Lung (tissue), 12 donors: ENCODE results near the gene GOT1. TPM values are rescaled to one million over a fixed set of nuclear protein-coding genes. Genes with fewer than 3 reads are reported as not detected.

Experiments
- ATAC-seq: fragments of 200-7000 bp; cut with Tn5 transposase; one replicate; pipeline ENCODE4 v1.9.1; 2020; ENCODE audit warnings: moderate number of reproducible peaks; ENCODE audit not compliant: insufficient read depth, low FRiP score
- DNase-seq, 3 donors: peaks; one replicate each; pipeline ENCODE4 v3.0.0-alpha.2; 2013 to 2017
- H3K27ac ChIP-seq, 2 donors: one replicate each; pipeline ENCODE4 v1.5.1; 2013; ENCODE audit warnings: mild to moderate bottlenecking in 2 of 2, moderate library complexity in 2 of 2, control low read depth in 1 of 2, inconsistent platforms in 1 of 2, low read depth in 1 of 2, low read length in 1 of 2
- H3K27me3 ChIP-seq, 3 donors: one replicate each; pipeline ENCODE4 v1.5.1; 2013; ENCODE audit warnings: low read length in 2 of 3; ENCODE audit not compliant: control insufficient read depth in 3 of 3, insufficient read depth in 3 of 3
- H3K36me3 ChIP-seq, 4 donors: one replicate each; pipeline ENCODE4 v1.5.1; 2013; ENCODE audit warnings: low read length in 4 of 4, mild to moderate bottlenecking in 1 of 4, moderate library complexity in 1 of 4; ENCODE audit not compliant: control insufficient read depth in 4 of 4, insufficient read depth in 4 of 4
- H3K4me1 ChIP-seq, 5 donors: one replicate each; pipeline ENCODE4 v1.5.1; 2013; ENCODE audit warnings: low read length in 5 of 5, mild to moderate bottlenecking in 2 of 5, moderate library complexity in 1 of 5; ENCODE audit not compliant: control insufficient read depth in 5 of 5, insufficient read depth in 5 of 5
- H3K4me3 ChIP-seq: one replicate; pipeline ENCODE4 v1.5.1; 2013; ENCODE audit warnings: mild to moderate bottlenecking, control low read depth, moderate library complexity
- H3K9ac ChIP-seq, 2 donors: one replicate each; pipeline ENCODE4 v1.5.1; 2013; ENCODE audit warnings: low read length in 2 of 2, control low read depth in 1 of 2; ENCODE audit not compliant: insufficient read depth in 1 of 2
- H3K9me3 ChIP-seq, 4 donors: one replicate each; pipeline ENCODE4 v1.5.1; 2013; ENCODE audit warnings: low read length in 3 of 4, mild to moderate bottlenecking in 1 of 4, moderate library complexity in 1 of 4; ENCODE audit not compliant: control insufficient read depth in 4 of 4, insufficient read depth in 3 of 4
- WGBS, 2 donors: extraction: QIAGEN DNeasy Blood & Tissue Kit; methylation state at CpG; one replicate each; pipeline ENCODE4 v1.1.7; 2013; 5-methylcytosine and 5-hydroxymethylcytosine counted together
- polyA plus RNA-seq, 2 donors: library from polyadenylated mRNA; stranded (reverse); fragments of 200-250 nt; gene quantifications; one replicate each; pipeline ENCODE4 v1.2.1, GENCODE V29; 2013
- total RNA-seq, 2 donors: library from RNA; depleted of rRNA in 1 of 2; stranded (reverse); fragments of >200 nt in 1 of 2; gene quantifications; one replicate each; pipeline ENCODE4 v1.2.1, GENCODE V29; 2014 to 2021
- TF ChIP-seq, protein P1 (sequence below): IDR thresholded peaks from 2 replicates; pipeline ENCODE4 v1.5.1; 2012; ENCODE audit warnings: mild to moderate bottlenecking; ENCODE audit errors: control extremely low read depth, extremely low read depth
- donor health status: control.
- donor health status: control.
- donor health status: Bipolar disorder and iron deficiency.
- donor health status: healthy.
- donor health status: DM: yes; HTN: yes; CAD: no.

Gene GOT1
- total and polyA plus RNA-seq, 4 donors = 14.6 to 35.3 (median 24.0) TPM

DNA sequence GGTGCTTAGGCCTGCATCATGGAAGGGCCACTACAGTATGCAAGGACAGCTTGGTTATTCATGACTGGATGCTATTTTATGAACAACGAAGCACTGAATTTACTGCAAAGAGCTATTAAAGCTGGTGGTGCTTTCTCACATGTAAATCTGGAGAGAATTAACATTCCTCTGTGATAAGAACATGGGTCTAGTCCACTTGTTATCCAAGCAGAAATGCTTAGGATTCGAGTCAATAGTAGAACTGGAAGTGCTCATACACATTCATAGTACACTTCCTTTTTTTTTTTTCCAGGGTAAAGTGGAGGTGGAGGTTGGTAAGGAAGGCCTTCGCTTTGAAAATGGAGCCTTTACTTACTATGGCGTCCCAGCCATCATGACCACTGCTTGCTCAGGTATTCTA, 66.3 kb downstream of the GOT1 start:
- H3K27me3 ChIP-seq = no peaks in the 10 kb centered on the region

DNA sequence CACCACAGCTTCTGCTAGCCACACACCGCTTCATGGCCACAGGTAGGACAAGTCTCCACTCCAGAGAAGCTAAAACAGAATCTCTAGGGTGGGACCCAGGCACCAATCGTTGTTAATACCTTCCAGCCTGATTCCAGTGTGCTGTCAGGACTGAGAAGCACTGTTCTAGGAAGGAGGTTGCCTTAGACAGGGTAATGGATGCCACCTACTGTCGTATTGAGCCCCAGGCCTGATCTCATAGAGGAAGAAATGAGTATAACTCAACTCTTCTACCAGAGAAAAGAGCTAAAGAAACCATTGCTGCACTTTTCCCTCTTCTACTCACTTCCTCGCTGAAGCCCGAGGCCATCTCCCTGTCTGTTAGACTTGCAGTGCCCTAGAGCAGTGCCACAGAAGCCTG, 69.5 kb downstream of the GOT1 start:
- TF ChIP-seq, protein P1, sequence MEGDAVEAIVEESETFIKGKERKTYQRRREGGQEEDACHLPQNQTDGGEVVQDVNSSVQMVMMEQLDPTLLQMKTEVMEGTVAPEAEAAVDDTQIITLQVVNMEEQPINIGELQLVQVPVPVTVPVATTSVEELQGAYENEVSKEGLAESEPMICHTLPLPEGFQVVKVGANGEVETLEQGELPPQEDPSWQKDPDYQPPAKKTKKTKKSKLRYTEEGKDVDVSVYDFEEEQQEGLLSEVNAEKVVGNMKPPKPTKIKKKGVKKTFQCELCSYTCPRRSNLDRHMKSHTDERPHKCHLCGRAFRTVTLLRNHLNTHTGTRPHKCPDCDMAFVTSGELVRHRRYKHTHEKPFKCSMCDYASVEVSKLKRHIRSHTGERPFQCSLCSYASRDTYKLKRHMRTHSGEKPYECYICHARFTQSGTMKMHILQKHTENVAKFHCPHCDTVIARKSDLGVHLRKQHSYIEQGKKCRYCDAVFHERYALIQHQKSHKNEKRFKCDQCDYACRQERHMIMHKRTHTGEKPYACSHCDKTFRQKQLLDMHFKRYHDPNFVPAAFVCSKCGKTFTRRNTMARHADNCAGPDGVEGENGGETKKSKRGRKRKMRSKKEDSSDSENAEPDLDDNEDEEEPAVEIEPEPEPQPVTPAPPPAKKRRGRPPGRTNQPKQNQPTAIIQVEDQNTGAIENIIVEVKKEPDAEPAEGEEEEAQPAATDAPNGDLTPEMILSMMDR = no peak
- Histone ChIP-seq H3K36me3 (no peaks in the 10 kb centered on the region), H3K4me1 (no peaks in the 10 kb centered on the region), H3K4me3 (no peak overlapping the region), H3K27me3 (no peaks in the 10 kb centered on the region), H3K9me3 (no peaks in the 10 kb centered on the region), H3K27ac (no peak overlapping the region), H3K9ac (no peak overlapping the region)
- 79 to 83% methylated on average over 5 of the region's 5 CpGs for WGBS, 2 donors
- DNase-seq (no peak), ATAC-seq (no peak)

More for the DNA sequence above, 66.3 kb downstream of the GOT1 start:
- Histone ChIP-seq H3K4me3 (no peak overlapping the region), H3K36me3 (no peaks in the 10 kb centered on the region), H3K9me3 (no peaks in the 10 kb centered on the region), H3K4me1 (no peaks in the 10 kb centered on the region), H3K9ac (no peak overlapping the region), H3K27ac (no peak overlapping the region)
- 74 to 86% methylated on average over 4 of the region's 4 CpGs for WGBS, 2 donors
- TF ChIP-seq, protein P1 = no peak
- no peak for DNase-seq
- ATAC-seq = no peak

DNA sequence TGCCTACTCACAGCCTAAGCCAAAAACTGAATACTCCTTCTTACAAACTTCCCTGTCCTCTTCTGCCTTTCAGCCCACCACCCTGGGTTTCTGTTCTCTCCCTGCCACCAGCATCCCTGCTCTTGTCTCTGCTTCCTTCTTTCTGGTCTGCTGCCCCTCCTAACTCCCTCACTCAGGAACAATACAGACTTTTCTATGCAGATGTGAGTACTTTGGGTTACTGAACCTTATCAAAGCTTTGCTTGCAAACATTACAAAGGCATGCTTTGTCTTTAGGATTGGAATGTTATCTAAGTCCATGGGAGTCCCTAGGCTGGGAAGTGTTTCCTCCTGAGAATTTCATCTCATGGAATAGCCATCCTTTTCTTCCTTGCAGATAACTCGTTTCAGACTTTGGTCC, 72.3 kb downstream of the GOT1 start:
- DNase-seq (no peak), ATAC-seq (no peak)
- H3K4me3 ChIP-seq = no peak overlapping the region
- peaks cover 0 to 7% (median 0%) of the 10 kb centered on the region in 3 donors for H3K27me3 ChIP-seq
- H3K9ac ChIP-seq = no peak overlapping the region
- no peaks in the 10 kb centered on the region for H3K9me3 ChIP-seq
- no peak overlapping the region for H3K27ac ChIP-seq
- WGBS, 2 donors = 73 to 94% methylated on average over 1 of the region's 1 CpG
- H3K36me3 ChIP-seq = no peaks in the 10 kb centered on the region
- H3K4me1 ChIP-seq = no peaks in the 10 kb centered on the region
- TF ChIP-seq, protein P1 = no peak

DNA sequence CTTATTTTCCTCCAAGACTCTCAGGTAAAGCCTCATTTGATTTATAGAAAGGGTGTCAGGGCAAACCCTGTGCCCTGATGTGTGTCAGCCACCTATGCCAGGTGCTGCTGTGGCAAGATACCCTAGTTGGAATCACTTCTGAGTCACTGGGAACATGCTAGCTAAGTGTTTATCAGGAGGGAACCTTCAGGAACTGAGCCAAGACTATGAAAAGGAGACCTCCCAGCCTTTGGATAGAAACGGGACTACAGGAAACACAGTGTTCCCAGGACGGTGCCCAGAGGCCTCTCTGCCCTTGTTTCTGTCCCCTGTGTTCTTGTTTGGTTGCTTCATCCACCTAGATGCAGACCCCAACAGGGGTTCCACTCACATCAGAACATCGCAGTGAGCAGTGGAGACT, 72.7 kb downstream of the GOT1 start:
- H3K36me3 ChIP-seq = no peaks in the 10 kb centered on the region
- H3K4me3 ChIP-seq = no peak overlapping the region
- no peak for DNase-seq
- 50 to 62% methylated on average over 3 of the region's 3 CpGs for WGBS, 2 donors
- peaks cover 0 to 7% (median 0%) of the 10 kb centered on the region in 3 donors for H3K27me3 ChIP-seq
- no peak overlapping the region for H3K9ac ChIP-seq
- ATAC-seq = no peak
- no peaks in the 10 kb centered on the region for H3K4me1 ChIP-seq
- no peak overlapping the region for H3K27ac ChIP-seq
- no peaks in the 10 kb centered on the region for H3K9me3 ChIP-seq
- TF ChIP-seq, protein P1 = no peak
